Activated naive CD4-positive, alpha-beta T cell (primary cell): Measurements from ENCODE around the gene FGF1.
"Not testable (repeated sequence)": the region's sequence is repeated elsewhere in the genome, so short reads cannot be mapped to it uniquely, and the experiment has no call there.

ENCODE experiments used
- DNase-seq, 4 experiments: peaks; one replicate each; lab custom pipeline; 2025; lab: John Stamatoyannopoulos, UW

The FGF1 gene

GRCh38 chr5:142668336-142668735 lies 17.6 kb downstream of the FGF1 start:
- DNase-seq, result no peak

GRCh38 chr5:142667831-142668230 lies 18.1 kb downstream of the FGF1 start:
- DNase-seq, result no peak

GRCh38 chr5:142664636-142665035 lies 21.3 kb downstream of the FGF1 start:
- DNase-seq, result no peak

GRCh38 chr5:142664067-142664466 lies 21.8 kb downstream of the FGF1 start:
- no peak for DNase-seq

- DNase-seq, result no peak
Observed at GRCh38 chr5:142663246-142663645, 22.6 kb downstream of the FGF1 start.

DNA sequence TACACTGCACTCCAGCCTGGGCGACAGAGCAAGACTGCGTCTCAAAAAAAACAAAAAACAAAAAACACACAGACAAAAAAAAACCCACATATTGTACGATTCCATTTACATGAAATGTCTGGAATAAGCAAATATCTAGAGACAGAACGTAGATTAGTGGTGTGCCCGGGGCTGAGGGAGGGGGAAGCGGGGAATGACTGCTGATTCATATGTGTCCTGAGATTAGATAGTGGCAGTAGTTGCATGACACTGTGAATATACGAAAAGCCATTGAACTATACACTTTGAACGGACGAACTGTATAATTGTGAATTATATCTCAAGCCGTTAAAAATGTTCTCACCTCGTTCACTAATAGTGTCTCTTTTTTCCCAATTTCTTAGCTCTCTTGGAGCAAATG lies 23.9 kb downstream of the FGF1 start:
- DNase-seq, result no peak

DNA sequence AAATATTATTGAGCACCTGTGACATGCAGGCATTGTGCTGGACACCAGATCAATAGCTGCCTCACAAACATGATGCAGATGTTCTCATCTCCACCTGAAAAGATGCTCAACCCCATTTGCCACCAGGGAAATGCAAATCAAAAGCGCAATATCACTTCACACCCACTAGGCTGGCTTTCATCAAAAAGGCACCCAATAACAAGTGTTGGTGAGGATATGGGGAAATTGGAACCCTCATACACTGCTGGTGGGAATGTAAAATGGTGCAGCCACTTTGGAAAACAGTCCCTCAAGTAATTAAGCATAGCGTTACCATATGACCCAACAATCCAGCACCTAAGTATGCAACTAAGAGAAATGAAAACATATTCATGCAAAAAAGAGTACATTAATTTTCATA lies 24.7 kb downstream of the FGF1 start:
- DNase-seq, result no peak

DNA sequence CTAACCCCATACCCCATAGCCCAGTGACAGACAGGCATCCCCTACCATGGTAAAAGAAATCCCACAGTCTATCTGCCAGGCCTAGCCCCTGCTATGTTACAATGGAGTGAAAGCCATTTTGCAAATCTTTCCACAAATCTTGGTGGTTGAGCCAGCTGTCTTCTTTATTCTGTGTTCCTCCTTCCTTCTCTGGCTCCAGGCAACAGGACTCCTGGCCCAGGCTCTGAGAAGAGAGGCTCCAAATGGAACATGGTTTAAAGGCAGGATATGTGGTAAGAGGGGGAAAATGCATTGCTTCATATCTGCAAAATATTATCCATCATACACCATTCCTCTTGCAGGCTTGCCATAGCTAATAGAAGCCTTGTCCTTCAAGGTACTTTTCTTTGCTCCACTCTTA lies 25.2 kb downstream of the FGF1 start:
- no peak for DNase-seq

- no peak for DNase-seq
Observed at GRCh38 chr5:142660196-142660595, 25.7 kb downstream of the FGF1 start.

DNA sequence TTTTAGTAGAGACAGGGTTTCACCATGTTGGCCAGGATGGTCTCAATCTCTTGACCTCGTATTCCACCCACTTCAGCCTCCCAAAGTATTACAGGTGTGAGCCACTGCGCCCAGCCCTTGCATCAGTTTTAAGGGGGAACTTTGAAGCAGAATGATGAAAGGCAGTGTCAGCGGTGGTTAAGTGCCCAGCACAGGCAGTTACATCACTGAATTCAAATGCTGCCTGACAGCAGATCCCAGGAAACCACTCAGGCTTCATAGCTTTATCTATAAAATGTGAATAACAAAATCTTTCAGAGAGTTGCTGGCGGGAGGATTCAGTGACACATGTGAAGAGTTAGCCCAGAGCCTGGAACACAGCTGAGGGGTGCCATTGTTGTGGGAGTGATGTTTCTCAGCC lies 26.5 kb downstream of the FGF1 start:
- DNase-seq, result no peak

- no peak for DNase-seq
Observed at GRCh38 chr5:142658278-142658677, 27.6 kb downstream of the FGF1 start.

DNA sequence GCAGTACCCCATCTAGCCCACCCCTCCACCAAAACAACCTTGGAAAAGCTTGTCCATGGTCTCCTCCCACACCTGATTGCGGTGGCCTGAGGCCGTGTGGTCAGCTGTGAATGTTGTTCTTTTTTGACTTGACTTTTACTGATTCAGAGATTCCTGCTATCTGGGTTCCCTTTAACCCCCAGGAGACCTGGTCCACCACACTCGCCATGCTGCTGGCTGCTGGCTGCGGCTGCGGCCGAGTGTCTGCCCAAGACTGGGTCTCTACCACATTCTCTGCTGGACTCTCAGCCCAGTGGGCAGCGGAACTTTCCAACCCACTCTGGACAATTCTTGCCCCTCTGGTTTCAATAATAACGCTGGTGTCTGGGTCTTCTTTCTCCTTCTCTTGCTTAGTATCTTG lies 28.4 kb downstream of the FGF1 start:
- no peak for DNase-seq

- peak; percentile 12 to 65 (median 42) for DNase-seq
Observed at GRCh38 chr5:142655339-142656267, 30.3 kb downstream of the FGF1 start.

DNA sequence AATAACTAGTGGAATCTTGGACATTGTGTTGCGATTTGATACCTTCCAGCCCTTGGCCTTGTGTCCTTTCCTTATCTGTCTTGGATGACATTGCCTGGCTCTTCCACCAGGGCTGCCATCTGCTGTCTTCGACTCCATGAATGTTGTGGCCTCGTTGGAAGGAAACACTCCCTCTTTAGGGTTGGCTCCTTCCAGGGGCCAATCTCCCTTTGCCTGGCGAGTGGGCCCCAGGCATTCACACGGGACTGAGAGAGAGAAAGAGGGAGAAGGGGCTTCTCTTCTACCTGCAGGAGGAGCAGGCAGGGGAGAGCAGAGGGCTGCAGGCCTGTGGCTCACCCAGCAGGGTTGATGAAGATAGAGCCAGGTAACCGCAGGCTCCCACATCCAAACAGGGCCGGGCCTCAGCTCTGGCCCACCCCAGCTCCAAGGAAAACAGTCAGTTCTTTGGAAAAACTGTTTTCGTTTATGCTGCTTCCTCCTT lies 31.3 kb downstream of the FGF1 start:
- DNase-seq, result no peak

DNA sequence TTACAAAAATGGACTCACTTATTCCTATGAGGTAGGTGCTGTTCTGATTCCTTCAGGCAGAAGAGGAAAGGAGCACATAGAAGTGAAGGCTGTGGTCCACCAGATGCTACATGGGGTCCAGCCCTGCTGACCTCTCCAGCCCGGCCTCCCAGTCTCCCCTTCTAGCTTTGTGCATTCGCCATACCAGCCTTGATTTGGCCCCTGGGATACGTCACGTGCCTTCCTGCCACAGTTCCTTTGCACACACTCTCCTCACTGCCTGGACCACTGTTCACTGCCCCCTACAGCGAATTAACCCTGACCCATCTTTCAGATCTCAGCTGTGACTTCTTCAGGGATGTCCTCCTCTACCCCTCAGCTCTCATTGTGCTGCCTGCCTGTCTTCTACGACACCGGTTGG lies 32.6 kb downstream of the FGF1 start:
- DNase-seq, result no peak

GRCh38 chr5:142652563-142652962 lies 33.3 kb downstream of the FGF1 start:
- no peak for DNase-seq

DNA sequence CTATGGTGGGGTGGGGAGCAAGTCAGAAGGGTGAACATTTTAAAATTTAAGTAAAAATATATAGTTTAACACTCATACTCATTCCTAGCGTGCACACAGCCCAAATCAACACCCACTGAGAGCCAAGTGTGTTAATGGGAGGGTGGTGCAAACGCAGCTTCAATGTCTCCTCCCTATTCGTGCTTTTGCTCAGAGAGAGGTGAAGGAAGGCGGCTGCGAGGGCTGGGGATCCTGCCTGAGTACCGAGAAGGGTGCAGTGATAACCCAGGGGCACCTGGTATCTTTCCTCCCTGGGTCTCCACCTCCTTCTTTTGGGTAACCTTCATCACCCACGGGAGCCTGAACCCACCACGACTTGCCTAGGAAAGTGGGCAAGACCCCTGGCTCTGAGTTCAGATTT lies 35.0 kb downstream of the FGF1 start:
- no peak for DNase-seq

DNA sequence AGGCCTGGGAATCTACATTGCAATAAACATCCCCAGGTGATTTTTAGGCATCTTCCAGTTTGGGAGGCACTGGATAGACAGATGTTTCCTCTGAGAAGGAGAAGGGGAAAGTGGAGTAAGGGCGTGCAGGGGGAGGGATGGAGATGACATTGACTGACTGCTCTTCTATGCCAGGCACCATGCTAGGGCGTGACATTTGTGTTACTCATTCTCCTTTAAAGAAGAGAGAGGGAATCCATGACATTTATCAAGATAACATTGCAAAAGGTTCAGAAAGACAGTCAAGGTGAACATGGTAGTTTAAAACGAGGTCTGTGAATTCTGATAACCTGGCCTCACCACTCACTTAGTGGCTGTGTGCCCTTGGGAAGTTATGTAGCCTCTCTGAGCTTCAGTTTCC lies 35.8 kb downstream of the FGF1 start:
- DNase-seq, result no peak

DNA sequence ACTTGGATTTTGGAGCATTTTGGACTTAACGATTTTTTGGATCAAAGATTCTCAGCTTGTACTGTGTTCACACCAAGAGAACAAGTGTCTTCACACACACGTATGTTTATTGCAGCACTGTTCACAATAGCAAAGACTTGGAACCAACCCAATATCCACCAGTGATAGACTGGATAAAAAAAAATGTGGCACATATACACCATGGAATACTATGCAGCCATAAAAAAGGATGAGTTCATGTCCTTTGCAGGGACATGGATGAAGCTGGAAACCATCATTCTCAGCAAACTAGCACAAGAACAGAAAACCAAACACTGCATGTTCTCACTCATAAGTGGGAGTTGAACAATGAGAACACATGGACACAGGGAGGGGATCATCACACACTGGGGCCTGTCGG lies 37.8 kb downstream of the FGF1 start:
- not testable (repeated sequence) for DNase-seq

- no peak for DNase-seq
Observed at GRCh38 chr5:142645456-142645855, 40.4 kb downstream of the FGF1 start.

GRCh38 chr5:142644640-142645361 lies 41.1 kb downstream of the FGF1 start:
- no peak for DNase-seq

- no peak for DNase-seq
Observed at GRCh38 chr5:142644127-142644526, 41.8 kb downstream of the FGF1 start.

DNA sequence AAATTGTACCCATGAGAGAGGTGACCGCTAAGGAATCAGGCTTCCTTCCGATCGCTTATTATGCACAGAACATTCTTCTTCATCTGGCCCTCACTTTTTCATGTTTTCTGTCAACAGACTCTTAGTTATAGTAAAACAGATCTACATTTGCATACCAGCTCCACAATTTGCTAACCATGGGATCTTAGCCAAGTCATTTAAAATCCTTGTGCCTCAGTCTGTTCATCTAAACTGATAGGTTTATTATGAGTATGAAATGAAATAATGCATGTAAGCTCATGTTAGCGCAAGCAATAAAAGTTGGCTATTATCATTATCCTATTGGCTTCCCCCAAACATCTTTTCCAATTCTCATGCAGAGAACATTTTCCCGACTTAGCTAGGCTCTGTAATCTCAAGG lies 42.3 kb downstream of the FGF1 start:
- no peak for DNase-seq
